ENCODE data around the gene PPFIBP1.

DNA sequence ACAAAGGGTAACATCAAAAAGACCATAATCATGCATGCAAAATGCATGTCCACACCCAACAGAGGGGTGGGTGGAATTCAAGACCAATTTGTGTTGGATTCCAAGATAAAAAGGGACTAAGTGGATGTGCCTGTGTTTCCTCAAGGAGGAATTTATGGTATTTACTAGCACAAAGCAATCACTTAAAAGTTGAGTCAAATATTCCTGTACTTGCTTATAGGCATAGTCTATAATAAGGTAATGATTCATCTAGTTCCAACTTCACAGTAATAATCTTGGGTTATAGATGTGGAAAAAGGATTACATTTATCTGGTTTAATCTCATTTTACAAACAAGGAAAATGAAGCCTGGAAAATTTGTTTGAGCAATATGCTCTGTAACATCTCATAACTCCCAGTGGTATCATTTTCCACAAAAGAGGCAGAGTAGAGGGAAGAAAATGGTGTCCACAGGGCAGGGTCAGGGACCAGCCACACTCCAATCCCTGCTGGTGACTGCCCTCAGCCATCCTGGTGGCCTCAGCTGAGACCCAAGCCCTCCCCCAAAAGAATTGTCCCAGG lies 91.4 kb downstream of the PPFIBP1 start:
- TF ChIP-seq POLR2A (IDR thresholded peaks at IDR 0.05), result no peak
- no peak for TF ChIP-seq CTCF (IDR thresholded peaks at IDR 0.05)
